Measurements from ENCODE around the gene KLF6.

KLF6 gene

GRCh38 chr10:3774814-3775695 is 10.0 kb downstream of the KLF6 start:
- no peak for DNase-seq (ENCODE audit: low read depth)

- no peak for DNase-seq (ENCODE audit: low read depth)
Measured at GRCh38 chr10:3774018-3774813, 10.8 kb downstream of the KLF6 start.

- no peak for DNase-seq (ENCODE audit: low read depth)
Measured at GRCh38 chr10:3773460-3774017, 11.5 kb downstream of the KLF6 start.

- DNase-seq (ENCODE audit: low read depth), result no peak
Measured at GRCh38 chr10:3772361-3773171, 12.4 kb downstream of the KLF6 start.

GRCh38 chr10:3770611-3771110 is 14.3 kb downstream of the KLF6 start:
- no peak for DNase-seq (ENCODE audit: low read depth)

- DNase-seq (ENCODE audit: low read depth), result no peak
Measured at GRCh38 chr10:3769556-3769955, 15.5 kb downstream of the KLF6 start.

GRCh38 chr10:3766046-3766756 is 18.8 kb downstream of the KLF6 start:
- no peak for DNase-seq (ENCODE audit: low read depth)

GRCh38 chr10:3765146-3765545 is 19.9 kb downstream of the KLF6 start:
- DNase-seq (ENCODE audit: low read depth), result no peak

- DNase-seq (ENCODE audit: low read depth), result no peak
Measured at GRCh38 chr10:3764626-3765112, 20.3 kb downstream of the KLF6 start.

GRCh38 chr10:3763852-3764625 is 21.0 kb downstream of the KLF6 start:
- no peak for DNase-seq (ENCODE audit: low read depth)

GRCh38 chr10:3763035-3763456 is 22.0 kb downstream of the KLF6 start:
- no peak for DNase-seq (ENCODE audit: low read depth)

GRCh38 chr10:3762309-3762708 is 22.7 kb downstream of the KLF6 start:
- DNase-seq (ENCODE audit: low read depth), result no peak

GRCh38 chr10:3761904-3762303 is 23.1 kb downstream of the KLF6 start:
- no peak for DNase-seq (ENCODE audit: low read depth)

GRCh38 chr10:3761021-3761686 is 23.9 kb downstream of the KLF6 start:
- DNase-seq (ENCODE audit: low read depth), result no peak

GRCh38 chr10:3760083-3760482 is 24.9 kb downstream of the KLF6 start:
- no peak for DNase-seq (ENCODE audit: low read depth)

- no peak for DNase-seq (ENCODE audit: low read depth)
Measured at GRCh38 chr10:3759397-3759796, 25.6 kb downstream of the KLF6 start.

- DNase-seq (ENCODE audit: low read depth), result no peak
Measured at GRCh38 chr10:3758491-3758970, 26.5 kb downstream of the KLF6 start.

GRCh38 chr10:3757638-3758490 is 27.1 kb downstream of the KLF6 start:
- DNase-seq (ENCODE audit: low read depth), result peak; percentile 67
